Measurements from ENCODE around the gene KIAA1755.

GRCh38 chr20:38226553-38226952, 34.0 kb downstream of the KIAA1755 start:
- TF ChIP-seq, protein P1, sequence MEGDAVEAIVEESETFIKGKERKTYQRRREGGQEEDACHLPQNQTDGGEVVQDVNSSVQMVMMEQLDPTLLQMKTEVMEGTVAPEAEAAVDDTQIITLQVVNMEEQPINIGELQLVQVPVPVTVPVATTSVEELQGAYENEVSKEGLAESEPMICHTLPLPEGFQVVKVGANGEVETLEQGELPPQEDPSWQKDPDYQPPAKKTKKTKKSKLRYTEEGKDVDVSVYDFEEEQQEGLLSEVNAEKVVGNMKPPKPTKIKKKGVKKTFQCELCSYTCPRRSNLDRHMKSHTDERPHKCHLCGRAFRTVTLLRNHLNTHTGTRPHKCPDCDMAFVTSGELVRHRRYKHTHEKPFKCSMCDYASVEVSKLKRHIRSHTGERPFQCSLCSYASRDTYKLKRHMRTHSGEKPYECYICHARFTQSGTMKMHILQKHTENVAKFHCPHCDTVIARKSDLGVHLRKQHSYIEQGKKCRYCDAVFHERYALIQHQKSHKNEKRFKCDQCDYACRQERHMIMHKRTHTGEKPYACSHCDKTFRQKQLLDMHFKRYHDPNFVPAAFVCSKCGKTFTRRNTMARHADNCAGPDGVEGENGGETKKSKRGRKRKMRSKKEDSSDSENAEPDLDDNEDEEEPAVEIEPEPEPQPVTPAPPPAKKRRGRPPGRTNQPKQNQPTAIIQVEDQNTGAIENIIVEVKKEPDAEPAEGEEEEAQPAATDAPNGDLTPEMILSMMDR (IDR thresholded peaks at IDR 0.05 in 4 of 5, conservative IDR thresholded peaks at IDR 0.05 in 1 of 5) = no peak
- TF ChIP-seq POLR2A (IDR thresholded peaks at IDR 0.05) = no peak

Measured in gastrocnemius medialis (tissue), 4 donors.